HEK293 (cell line): ENCODE data around the gene STIM1.
A peak's percentile ranks its signal among the peaks of the same experiment; 100 is the strongest.
"Not testable (repeated sequence)": the region's sequence is repeated elsewhere in the genome, so short reads cannot be mapped to it uniquely, and the experiment has no call there.

Source experiments
- CTCF ChIA-PET: fragments of 350-600 bp; formaldehyde crosslinking; extraction: SDS; loops from one replicate; lab custom pipeline; 2021; ENCODE audit warnings: antibody characterized with exemption; lab: Yijun Ruan, JAX
- POLR2A ChIA-PET: fragments of 300-600 bp; formaldehyde crosslinking; extraction: SDS; loops from one replicate; lab custom pipeline; 2020; ENCODE audit warnings: antibody characterized with exemption, inconsistent platforms; lab: Yijun Ruan, JAX
- H3K27ac ChIP-seq: fragments of 200-500 bp; sonication (Bioruptor generic); 2 replicates; pipeline ENCODE4 v1.5.1; 2014; ENCODE audit warnings: low read depth, low read length, control low read depth, inconsistent platforms; ENCODE audit errors: extremely low read depth
- H3K36me3 ChIP-seq, 2 experiments: fragments of 200-500 bp in 1 of 2; sonication (Bioruptor generic) in 1 of 2; 1 replicate in 1 of 2; 2 replicates in 1 of 2; pipeline ENCODE4 v1.5.1; 2014 to 2017; ENCODE audit warnings: inconsistent platforms in 2 of 2, low read length in 2 of 2; ENCODE audit not compliant: control insufficient read depth in 2 of 2, insufficient read depth in 1 of 2
- H3K4me1 ChIP-seq: fragments of 200-500 bp; sonication (Bioruptor generic); 2 replicates; pipeline ENCODE4 v1.5.1; 2014; ENCODE audit warnings: mild to moderate bottlenecking, low read length, inconsistent platforms; ENCODE audit not compliant: control insufficient read depth, insufficient read depth
- H3K4me3 ChIP-seq: 2 replicates; pipeline ENCODE4 v1.5.1; 2011; ENCODE audit warnings: low read depth, mild to moderate bottlenecking, control low read depth, low read length, moderate library complexity
- H3K9me3 ChIP-seq: fragments of 200-500 bp; sonication (Bioruptor generic); 2 replicates; pipeline ENCODE4 v1.5.1; 2014; ENCODE audit warnings: low read depth, low read length, inconsistent platforms; ENCODE audit not compliant: control insufficient read depth, insufficient read depth
- HOXD13 ChIP-seq: sonication (generic); formaldehyde crosslinking; IDR thresholded peaks from 2 replicates; pipeline ENCODE4 v1.8.0; 2022; ENCODE audit warnings: missing genetic modification reagents, borderline replicate concordance
- KLF8 ChIP-seq: fragments of 450-650 bp; formaldehyde crosslinking; IDR thresholded peaks from 2 replicates; pipeline ENCODE4 v1.5.1; 2016; ENCODE audit warnings: missing biosample characterization, missing genetic modification characterization
- PBX3 ChIP-seq: sonication (generic); formaldehyde crosslinking; IDR thresholded peaks from 2 replicates; pipeline ENCODE4 v1.8.1; 2022; ENCODE audit warnings: mild to moderate bottlenecking, moderate library complexity, missing genetic modification reagents
- PRDM1 ChIP-seq: fragments of 450-650 bp; formaldehyde crosslinking; IDR thresholded peaks from 2 replicates; pipeline ENCODE4; 2016; ENCODE audit warnings: missing biosample characterization, missing genetic modification characterization
- ZBTB7A ChIP-seq: fragments of 450-650 bp; formaldehyde crosslinking; IDR thresholded peaks from 2 replicates; pipeline ENCODE4 v1.5.1; 2016; ENCODE audit warnings: low read depth, missing biosample characterization, missing genetic modification characterization
- ZFHX2 ChIP-seq: fragments of 450-650 bp; formaldehyde crosslinking; conservative IDR thresholded peaks from 2 replicates; pipeline ENCODE4 v1.5.1; 2016; ENCODE audit warnings: missing biosample characterization, missing genetic modification characterization
- ZNF10 ChIP-seq: fragments of 450-650 bp; formaldehyde crosslinking; IDR thresholded peaks from 2 replicates; pipeline ENCODE4 v1.5.1; 2017; ENCODE audit warnings: missing biosample characterization, missing genetic modification characterization
- ZNF121 ChIP-seq: fragments of 450-650 bp; formaldehyde crosslinking; IDR thresholded peaks from 2 replicates; pipeline ENCODE4 v1.5.1; 2016; ENCODE audit warnings: missing biosample characterization, missing genetic modification characterization
- ZNF311 ChIP-seq: fragments of 450-650 bp; formaldehyde crosslinking; IDR thresholded peaks from 2 replicates; pipeline ENCODE4 v1.5.1; 2017; ENCODE audit warnings: missing biosample characterization, missing genetic modification characterization, borderline replicate concordance
- ZNF341 ChIP-seq: fragments of 450-650 bp; formaldehyde crosslinking; IDR thresholded peaks from 2 replicates; pipeline ENCODE4; 2016; ENCODE audit warnings: low read depth, missing biosample characterization, missing genetic modification characterization
- ZNF350 ChIP-seq: fragments of 450-650 bp; formaldehyde crosslinking; IDR thresholded peaks from 2 replicates; pipeline ENCODE4 v1.5.0; 2017; ENCODE audit warnings: missing biosample characterization, mild to moderate bottlenecking, missing genetic modification characterization
- ZNF366 ChIP-seq: fragments of 450-650 bp; formaldehyde crosslinking; conservative IDR thresholded peaks from 2 replicates; pipeline ENCODE4 v1.5.1; 2016; ENCODE audit warnings: missing biosample characterization, missing genetic modification characterization
- ZNF433 ChIP-seq: fragments of 450-650 bp; formaldehyde crosslinking; IDR thresholded peaks from 2 replicates; pipeline ENCODE4 v1.5.1; 2016; ENCODE audit warnings: missing biosample characterization, missing genetic modification characterization, low read depth
- ZNF654 ChIP-seq: fragments of 450-650 bp; formaldehyde crosslinking; IDR thresholded peaks from 2 replicates; pipeline ENCODE4 v1.5.1; 2016; ENCODE audit warnings: low read depth, missing biosample characterization, missing genetic modification characterization
- ZNF707 ChIP-seq: fragments of 450-650 bp; formaldehyde crosslinking; IDR thresholded peaks from 2 replicates; pipeline ENCODE4 v1.5.1; 2016; ENCODE audit warnings: missing biosample characterization, missing genetic modification characterization
- ZNF785 ChIP-seq: fragments of 450-650 bp; formaldehyde crosslinking; IDR thresholded peaks from 2 replicates; pipeline ENCODE4 v1.5.1; 2016; ENCODE audit warnings: missing biosample characterization, missing genetic modification characterization
- ZSCAN16 ChIP-seq: fragments of 450-650 bp; formaldehyde crosslinking; IDR thresholded peaks from 2 replicates; pipeline ENCODE4 v1.5.1; 2016; ENCODE audit warnings: missing biosample characterization, missing genetic modification characterization
- TF ChIP-seq, protein P1 (sequence below): fragments of 450-650 bp; formaldehyde crosslinking; IDR thresholded peaks from 2 replicates; pipeline ENCODE4; 2016; ENCODE audit warnings: missing biosample characterization, missing genetic modification characterization

Gene STIM1

DNA sequence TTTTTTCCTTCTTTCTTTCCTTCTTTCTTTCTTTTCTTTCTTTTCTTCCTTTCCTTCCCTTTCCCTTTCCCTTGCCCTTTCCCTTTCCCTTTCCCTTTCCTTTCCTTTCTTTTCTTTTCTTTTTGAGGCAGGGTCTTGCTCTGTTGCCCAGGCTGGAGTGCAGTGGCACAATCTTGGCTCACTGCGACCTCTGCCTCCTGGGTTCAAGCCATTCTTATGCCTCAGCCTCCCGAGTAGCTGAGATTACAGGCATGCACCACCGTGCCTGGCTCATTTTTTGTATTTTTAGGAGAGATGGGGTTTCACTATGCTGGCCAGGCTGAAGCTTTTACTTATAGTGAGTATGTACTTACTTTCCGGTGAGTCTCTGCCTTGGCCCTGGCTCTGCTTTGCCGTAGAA, 40.6 kb upstream of the STIM1 start:
- H3K9me3 ChIP-seq, POLR2A ChIA-PET, H3K27ac ChIP-seq, H3K36me3 ChIP-seq, H3K4me3 ChIP-seq, H3K4me1 ChIP-seq: not testable (repeated sequence)
- CTCF ChIA-PET = interaction anchor here (1.6 kb wide), 1 partner anchor 27 kb away, joined by 3 read pairs; no protein-coding TSS in a partner anchor
- TF ChIP-seq PRDM1 (tag by site-specific recombination) (peak; percentile 99), ZNF366 (peak; percentile 22; the same call in 1 of the 2 replicates), ZNF121 (tag by site-specific recombination) (peak; percentile 97)

DNA sequence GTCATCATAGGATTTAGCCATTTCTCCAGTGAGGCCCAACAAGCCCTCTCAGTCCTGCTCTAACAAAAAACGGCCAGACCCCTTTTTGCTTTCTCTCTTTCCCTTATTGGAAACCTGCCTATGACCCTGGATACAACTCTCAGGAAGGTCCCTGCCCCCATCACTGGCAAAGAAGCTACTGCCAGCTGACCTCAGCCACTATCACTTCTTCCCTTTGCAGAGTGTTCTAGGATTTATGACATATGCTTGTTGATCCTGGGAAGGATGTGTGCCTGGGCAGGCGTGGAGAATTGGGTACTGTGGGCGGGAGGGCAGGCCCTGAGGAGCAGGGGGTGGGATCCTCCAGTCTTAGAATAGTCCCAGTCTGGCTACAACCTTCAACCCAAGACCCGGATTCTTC, 39.6 kb upstream of the STIM1 start:
- H3K4me1 ChIP-seq = no peaks in the 10 kb centered on the region
- CTCF ChIA-PET = interaction anchor here (1.6 kb wide), 1 partner anchor 26 kb away, joined by 3 read pairs; no protein-coding TSS in a partner anchor

GRCh38 chr11:3816673-3817072, 38.8 kb upstream of the STIM1 start:
- CTCF ChIA-PET = no interaction called here
- Histone ChIP-seq H3K4me3 (no peak overlapping the region), H3K36me3 (peaks cover 0 to 5% of the 10 kb centered on the region in 2 experiments; a peak in 1 of 3 replicates), H3K4me1 (no peaks in the 10 kb centered on the region), H3K9me3 (no peaks in the 10 kb centered on the region), H3K27ac (no peak overlapping the region)
- POLR2A ChIA-PET = no interaction called here
- no peak for TF ChIP-seq ZBTB7A (tag by site-specific recombination)
- no peak for TF ChIP-seq ZNF707 (tag by site-specific recombination)
- TF ChIP-seq ZNF654 (tag by site-specific recombination) = no peak
- TF ChIP-seq HOXD13 = no peak
- TF ChIP-seq, protein P1, sequence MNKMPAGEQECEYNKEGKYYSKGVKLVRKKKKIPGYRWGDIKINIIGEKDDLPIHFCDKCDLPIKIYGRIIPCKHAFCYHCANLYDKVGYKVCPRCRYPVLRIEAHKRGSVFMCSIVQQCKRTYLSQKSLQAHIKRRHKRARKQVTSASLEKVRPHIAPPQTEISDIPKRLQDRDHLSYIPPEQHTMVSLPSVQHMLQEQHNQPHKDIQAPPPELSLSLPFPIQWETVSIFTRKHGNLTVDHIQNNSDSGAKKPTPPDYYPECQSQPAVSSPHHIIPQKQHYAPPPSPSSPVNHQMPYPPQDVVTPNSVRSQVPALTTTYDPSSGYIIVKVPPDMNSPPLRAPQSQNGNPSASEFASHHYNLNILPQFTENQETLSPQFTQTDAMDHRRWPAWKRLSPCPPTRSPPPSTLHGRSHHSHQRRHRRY (tag by site-specific recombination) = no peak
- TF ChIP-seq ZNF10 (tag by site-specific recombination) = no peak
- no peak for TF ChIP-seq PBX3
- TF ChIP-seq ZNF433 = no peak
- no peak for TF ChIP-seq ZNF311
- no peak for TF ChIP-seq ZSCAN16 (tag by site-specific recombination)
- TF ChIP-seq KLF8 (tag by site-specific recombination) = no peak
- no peak for TF ChIP-seq ZNF350 (tag by site-specific recombination)
- no peak for TF ChIP-seq ZNF785
- TF ChIP-seq, all 188 proteins: peak for 0

More for the DNA sequence above, 39.6 kb upstream of the STIM1 start:
- H3K27ac ChIP-seq = no peak overlapping the region
- TF ChIP-seq ZFHX2 (tag by site-specific recombination) (0 out of 2 replicates have a peak, but pooled peaks have one; percentile 20), ZNF341 (tag by site-specific recombination) (0 out of 2 replicates have a peak, but pooled peaks have one; percentile 12), ZSCAN16 (tag by site-specific recombination) (no peak)
- H3K36me3 ChIP-seq = peaks cover 0 to 7% of the 10 kb centered on the region in 2 experiments; a peak in 1 of 3 replicates
- POLR2A ChIA-PET = no interaction called here
- no peaks in the 10 kb centered on the region for H3K9me3 ChIP-seq
- no peak overlapping the region for H3K4me3 ChIP-seq
